HL-60 (cell line): ENCODE data around the gene RIOK3.

Experiments
- CTCF ChIP-seq: IDR thresholded peaks from one replicate; pipeline ENCODE4 v1.5.1; 2011; ENCODE audit warnings: low read length, control low read depth, inconsistent platforms; ENCODE audit not compliant: insufficient read depth
- GABPA ChIP-seq: IDR thresholded peaks from 2 replicates; pipeline ENCODE4 v1.6.1; 2012; ENCODE audit warnings: low read depth
- POLR2AphosphoS5 ChIP-seq: IDR thresholded peaks from 2 replicates; pipeline ENCODE4 v1.6.1; 2012; ENCODE audit warnings: low read depth
- SPI1 ChIP-seq: IDR thresholded peaks from 2 replicates; pipeline ENCODE4 v1.6.1; 2012; ENCODE audit warnings: low read depth, mild to moderate bottlenecking, borderline replicate concordance

GRCh38 chr18:23448291-23448690, 4.8 kb upstream of the RIOK3 start:
- TF ChIP-seq GABPA: no peak
- TF ChIP-seq CTCF: no peak
- TF ChIP-seq POLR2AphosphoS5: no peak
- TF ChIP-seq SPI1: no peak
